SK-N-MC (cell line): Measurements from ENCODE around the gene KLRG1.

Source experiments
- EZH2 ChIP-seq: fragments of 200-600 bp; sonication (generic); IDR thresholded peaks from one replicate; pipeline ENCODE4 v1.6.1; 2017; ENCODE audit warnings: antibody characterized with exemption
- POLR2AphosphoS5 ChIP-seq: IDR thresholded peaks from 2 replicates; pipeline ENCODE4 v1.6.1; 2012; ENCODE audit warnings: mild to moderate bottlenecking, low read depth, low read length, borderline replicate concordance

DNA sequence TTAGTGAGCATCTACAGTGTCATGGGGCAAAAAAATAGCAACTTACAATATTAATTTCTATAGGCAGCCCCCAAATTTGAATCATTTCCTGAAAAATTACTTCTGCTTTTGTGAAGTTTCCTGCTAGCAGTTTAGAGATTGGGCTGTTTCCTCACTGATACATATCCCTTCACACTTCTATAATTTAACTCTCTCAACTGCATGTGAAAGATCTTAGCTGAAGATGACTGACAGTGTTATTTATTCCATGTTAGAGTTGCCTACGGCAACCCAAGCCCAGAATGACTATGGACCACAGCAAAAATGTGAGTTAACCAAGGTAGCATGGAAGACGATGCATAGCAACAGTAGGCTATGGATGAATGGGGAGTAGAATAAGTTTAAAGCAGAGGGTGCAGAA lies at the start of gene KLRG1:
- TF ChIP-seq POLR2AphosphoS5: no peak
- TF ChIP-seq EZH2: no peak
